K562 (cell line): ENCODE results near the gene PSD2. TPM values are rescaled to one million over a fixed set of nuclear protein-coding genes. Genes with fewer than 3 reads are reported as not detected.

Source experiments
- ARID4B ChIP-seq: sonication (generic); formaldehyde crosslinking; IDR thresholded peaks from 2 replicates; pipeline ENCODE4 v1.8.0; 2022; ENCODE audit warnings: mild to moderate bottlenecking, missing genetic modification reagents
- CLOCK ChIP-seq: fragments of 250-450 bp; sonication (Bioruptor Pico); IDR thresholded peaks from 2 replicates; pipeline ENCODE4 v1.4.0; 2020; ENCODE audit warnings: mild to moderate bottlenecking, moderate library complexity, borderline replicate concordance
- MGA ChIP-seq: fragments of 450-650 bp; IDR thresholded peaks from 2 replicates; pipeline ENCODE4 v1.6.1; 2016; ENCODE audit warnings: mild to moderate bottlenecking, moderate library complexity
- PYGO2 ChIP-seq: fragments of 450-650 bp; IDR thresholded peaks from 2 replicates; pipeline ENCODE4 v1.6.1; 2016; ENCODE audit warnings: mild to moderate bottlenecking, missing genetic modification characterization, moderate library complexity, missing compliant biosample characterization
- TOE1 ChIP-seq, 2 experiments: fragments of 450-650 bp in 1 of 2; sonication (generic) in 1 of 2; formaldehyde crosslinking in 1 of 2; IDR thresholded peaks; 2 replicates each; pipeline versions ENCODE4 v1.7.1 to v1.8.0; 2016 to 2022; ENCODE audit warnings: borderline replicate concordance in 2 of 2, mild to moderate bottlenecking in 2 of 2, antibody characterized with exemption in 1 of 2, inconsistent platforms in 1 of 2, low read depth in 1 of 2, missing genetic modification reagents in 1 of 2, moderate library complexity in 1 of 2
- polyA plus RNA-seq, 8 experiments: library from polyadenylated mRNA; depleted of rRNA in 4 of 8; stranded (reverse) in 5 of 8; unstranded in 3 of 8; fragments of >200 nt; fragmentation: Nextera tagmentation in 2 of 8; fragmentation: Illumina TruSeq in 1 of 8; extraction: Ambion mirVana in 2 of 8; extraction: Trizol in 1 of 8; gene quantifications; 2 replicates each; pipeline versions ENCODE4 v1.2.1 to v1.2.3, GENCODE V29; 2011 to 2014; ENCODE audit warnings: inconsistent platforms in 1 of 8, missing spikeins in 1 of 8
- total RNA-seq, 7 experiments: library from RNA; depleted of rRNA in 6 of 7; stranded (reverse); fragments of >200 nt in 6 of 7; fragmentation: Illumina TruSeq in 2 of 7; extraction: Trizol in 2 of 7; gene quantifications; 2 replicates each; pipeline versions ENCODE4 v1.2.1 to v1.2.3, GENCODE V29; 2011 to 2021; ENCODE audit warnings: low replicate concordance in 1 of 7

The PSD2 gene
- total and polyA plus RNA-seq, 9 of the 15 experiments (the other 6 are each of a cell fraction or from before 2014, with no cell fraction given) = 0.01 to 0.09 (median 0.04) TPM; not detected in 4

GRCh38 chr5:139747583-139748504 lies 47.8 kb upstream of the PSD2 start (continued):
- TF ChIP-seq ARID4B (CRISPR knock-in tag) = 0 out of 2 replicates have a peak, but pooled peaks have one; percentile 16
- peak; percentile 75 for TF ChIP-seq MGA
- TF ChIP-seq CLOCK (CRISPR knock-in tag) = no peak
- TF ChIP-seq PYGO2 (tag) = no peak
- TF ChIP-seq TOE1 (IDR thresholded peaks at IDR 0.05; ENCODE audit: borderline replicate concordance) = 0 out of 2 replicates have a peak, but pooled peaks have one; percentile 30
- TF ChIP-seq TOE1 (CRISPR knock-in tag; IDR thresholded peaks at IDR 0.05; ENCODE audit: borderline replicate concordance, low read depth) = no peak
